ENCODE measurements around the gene NNMT. TPM values are rescaled to one million over a fixed set of nuclear protein-coding genes. Genes with fewer than 3 reads are reported as not detected.
A peak's percentile ranks its signal among the peaks of the same experiment; 100 is the strongest.

NNMT gene
- total RNA-seq, 3 donors from 2014 or later, result 13.1 to 112 (median 65.9) TPM

DNA sequence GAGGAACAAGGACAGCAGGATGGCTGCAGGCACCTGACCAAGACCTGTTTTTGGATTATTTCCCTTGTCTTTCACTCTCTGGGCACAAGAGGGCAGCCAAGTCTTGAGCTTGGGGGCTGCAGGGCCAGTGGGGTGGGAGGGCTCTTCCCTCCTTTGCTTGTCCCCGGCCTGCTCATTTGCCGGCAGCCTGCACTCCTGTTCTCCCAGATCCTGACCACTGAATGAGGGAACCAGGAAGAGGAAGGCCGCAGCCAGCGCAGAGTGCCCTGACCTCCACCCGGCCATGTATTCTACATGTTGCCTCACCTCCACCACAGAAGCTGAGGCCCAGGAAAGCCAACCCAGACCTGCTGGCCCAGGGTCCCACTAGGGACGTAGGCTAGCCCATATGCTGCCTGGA lies 15.5 kb upstream of the NNMT start:
- no peaks in the 10 kb centered on the region for H3K36me3 ChIP-seq (ENCODE audit: low read depth)
- no peaks in the 10 kb centered on the region for H3K9me3 ChIP-seq
- H3K4me1 ChIP-seq (ENCODE audit: low read depth), result no peaks in the 10 kb centered on the region
- DNase-seq, result peak; percentile 46 to 69 (median 58)
- ATAC-seq, result peak; percentile 87
- TF ChIP-seq, protein P1, sequence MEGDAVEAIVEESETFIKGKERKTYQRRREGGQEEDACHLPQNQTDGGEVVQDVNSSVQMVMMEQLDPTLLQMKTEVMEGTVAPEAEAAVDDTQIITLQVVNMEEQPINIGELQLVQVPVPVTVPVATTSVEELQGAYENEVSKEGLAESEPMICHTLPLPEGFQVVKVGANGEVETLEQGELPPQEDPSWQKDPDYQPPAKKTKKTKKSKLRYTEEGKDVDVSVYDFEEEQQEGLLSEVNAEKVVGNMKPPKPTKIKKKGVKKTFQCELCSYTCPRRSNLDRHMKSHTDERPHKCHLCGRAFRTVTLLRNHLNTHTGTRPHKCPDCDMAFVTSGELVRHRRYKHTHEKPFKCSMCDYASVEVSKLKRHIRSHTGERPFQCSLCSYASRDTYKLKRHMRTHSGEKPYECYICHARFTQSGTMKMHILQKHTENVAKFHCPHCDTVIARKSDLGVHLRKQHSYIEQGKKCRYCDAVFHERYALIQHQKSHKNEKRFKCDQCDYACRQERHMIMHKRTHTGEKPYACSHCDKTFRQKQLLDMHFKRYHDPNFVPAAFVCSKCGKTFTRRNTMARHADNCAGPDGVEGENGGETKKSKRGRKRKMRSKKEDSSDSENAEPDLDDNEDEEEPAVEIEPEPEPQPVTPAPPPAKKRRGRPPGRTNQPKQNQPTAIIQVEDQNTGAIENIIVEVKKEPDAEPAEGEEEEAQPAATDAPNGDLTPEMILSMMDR (IDR thresholded peaks at IDR 0.05), result no peak
- no peak overlapping the region for H3K4me3 ChIP-seq
- intact Hi-C loops (cut with DNase I, micrococcal nuclease), result no loop called here

DNA sequence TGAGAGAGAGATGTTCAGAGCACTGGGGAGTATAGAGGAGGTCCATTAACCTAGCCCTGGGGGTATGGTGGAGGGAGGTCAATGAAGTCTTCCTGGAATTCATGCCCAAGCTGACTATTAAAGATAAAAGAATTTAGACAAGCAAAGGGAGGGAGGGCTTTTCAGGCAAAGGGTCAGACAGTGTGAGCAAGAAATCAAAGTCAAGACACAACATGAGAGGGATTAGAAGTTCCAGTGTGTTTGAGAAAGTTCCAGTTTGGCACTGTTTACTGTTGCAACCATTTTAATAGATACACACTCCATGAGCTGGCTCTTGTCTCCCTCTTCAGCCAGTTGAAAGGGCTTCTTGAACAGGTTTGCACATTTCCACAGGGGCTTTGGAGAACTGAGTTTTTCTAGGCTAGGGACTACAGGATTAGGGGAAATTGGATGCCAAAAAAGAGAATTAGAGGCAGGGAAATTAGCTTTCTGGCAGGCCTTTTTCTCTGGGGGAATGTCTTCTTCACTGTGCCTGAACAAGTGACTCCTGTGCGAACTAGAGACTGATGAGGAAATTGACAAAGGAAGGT lies 14.7 kb upstream of the NNMT start:
- TF ChIP-seq, protein P1 (IDR thresholded peaks at IDR 0.05), result no peak
- no peak for DNase-seq
- H3K4me1 ChIP-seq (ENCODE audit: low read depth), result no peaks in the 10 kb centered on the region

DNA sequence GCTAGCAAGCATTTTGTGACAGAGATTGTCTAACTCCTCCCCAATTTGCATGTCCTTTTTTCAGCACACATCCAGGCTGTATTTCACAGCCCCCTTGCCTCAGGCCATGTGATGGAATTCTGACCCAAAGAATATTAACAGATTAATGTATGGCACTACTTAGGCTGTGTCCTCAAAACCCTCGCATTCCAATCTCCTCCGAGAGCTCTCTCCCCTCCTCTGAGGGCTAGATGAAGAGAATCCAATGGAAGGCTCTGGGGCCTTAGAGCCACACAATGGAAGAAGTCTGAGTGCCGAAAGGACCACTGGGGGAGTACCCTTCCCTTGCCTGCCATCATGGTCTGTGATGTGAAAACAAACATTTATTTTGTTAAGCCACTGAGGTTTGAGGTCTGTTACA lies 13.7 kb upstream of the NNMT start:
- Histone ChIP-seq H3K4me3 (no peak overlapping the region), H3K4me1 (ENCODE audit: low read depth) (no peaks in the 10 kb centered on the region), H3K9me3 (no peaks in the 10 kb centered on the region), H3K36me3 (ENCODE audit: low read depth) (no peaks in the 10 kb centered on the region)
- intact Hi-C loops (cut with DNase I, micrococcal nuclease), result no loop called here
- ATAC-seq (no peak), DNase-seq (no peak)
- TF ChIP-seq, protein P1 (IDR thresholded peaks at IDR 0.05), result no peak

More for the DNA sequence above, 14.7 kb upstream of the NNMT start:
- Histone ChIP-seq H3K36me3 (ENCODE audit: low read depth) (no peaks in the 10 kb centered on the region), H3K9me3 (no peaks in the 10 kb centered on the region), H3K4me3 (no peak overlapping the region)
- ATAC-seq, result no peak
- intact Hi-C loops (cut with DNase I, micrococcal nuclease), result no loop called here

DNA sequence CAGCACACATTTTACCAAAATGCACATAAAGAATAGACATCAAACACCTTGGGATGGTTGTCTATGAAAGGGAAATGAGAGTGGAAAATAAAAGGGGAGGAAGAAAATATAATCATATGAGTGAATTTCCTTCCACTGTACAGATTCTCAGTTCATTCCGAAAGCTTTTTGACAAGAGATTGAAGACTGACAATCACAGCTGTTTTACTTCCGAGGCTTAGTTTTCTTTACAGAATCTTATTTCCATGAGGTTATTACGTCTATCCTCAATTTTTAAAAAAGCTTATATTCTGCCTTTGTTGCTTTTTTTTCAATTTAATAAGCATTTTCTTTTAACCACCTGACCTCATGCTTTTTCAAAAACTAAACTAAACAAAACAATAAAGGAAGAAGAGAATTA lies 12.8 kb upstream of the NNMT start:
- intact Hi-C loops (cut with DNase I, micrococcal nuclease), result no loop called here
- H3K36me3 ChIP-seq (ENCODE audit: low read depth), result no peaks in the 10 kb centered on the region
- TF ChIP-seq, protein P1 (IDR thresholded peaks at IDR 0.05), result no peak

DNA sequence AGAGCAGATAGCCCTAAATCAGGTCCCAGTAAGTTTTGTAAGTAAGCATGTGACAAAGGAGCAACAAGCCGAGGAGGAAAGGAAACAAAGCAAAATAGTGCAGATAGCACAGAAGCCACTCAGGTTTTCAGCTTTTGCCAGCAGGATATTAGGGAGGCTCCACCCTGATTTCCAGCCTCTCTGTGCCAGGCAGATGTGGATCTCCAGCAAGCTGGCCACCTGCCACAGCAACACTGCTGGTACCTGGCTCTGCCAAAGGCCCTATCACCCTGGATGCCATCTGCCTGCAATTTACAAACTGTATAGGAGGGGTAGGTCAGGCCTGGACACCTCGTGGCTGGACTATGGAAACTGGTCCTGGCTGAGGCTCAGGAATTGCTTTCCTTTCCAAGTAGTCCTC lies 12.2 kb upstream of the NNMT start:
- no peaks in the 10 kb centered on the region for H3K4me1 ChIP-seq (ENCODE audit: low read depth)
- peak; percentile 45 to 68 (median 50) for DNase-seq
- H3K4me3 ChIP-seq, result no peak overlapping the region
- ATAC-seq, result peak; percentile 65
- intact Hi-C loops (cut with DNase I, micrococcal nuclease), result no loop called here
- no peaks in the 10 kb centered on the region for H3K9me3 ChIP-seq
- no peaks in the 10 kb centered on the region for H3K36me3 ChIP-seq (ENCODE audit: low read depth)
- TF ChIP-seq, protein P1 (IDR thresholded peaks at IDR 0.05), result no peak

More for the DNA sequence above, 12.8 kb upstream of the NNMT start:
- Histone ChIP-seq H3K9me3 (no peaks in the 10 kb centered on the region), H3K4me1 (ENCODE audit: low read depth) (no peaks in the 10 kb centered on the region), H3K4me3 (no peak overlapping the region)
- DNase-seq (no peak), ATAC-seq (no peak)

DNA sequence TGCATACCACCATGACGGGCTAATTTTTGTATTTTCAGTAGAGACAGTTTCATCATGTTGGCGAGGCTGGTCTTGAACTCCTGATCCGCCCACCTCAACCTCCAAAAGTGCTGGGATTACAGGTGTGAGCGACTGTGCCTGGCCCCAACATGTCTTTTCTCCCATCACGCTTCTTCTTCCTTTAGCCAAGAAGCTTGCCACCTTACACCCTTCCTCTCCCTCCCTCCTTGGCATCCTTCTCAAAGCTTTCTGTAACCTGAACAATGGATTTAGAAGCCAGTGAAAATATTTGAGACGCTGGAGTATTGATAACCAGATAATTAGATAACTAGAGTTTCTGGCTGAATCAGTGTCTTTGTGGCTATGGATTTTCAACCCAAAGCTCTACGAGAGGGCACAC lies 11.3 kb upstream of the NNMT start:
- no peaks in the 10 kb centered on the region for H3K9me3 ChIP-seq
- no peak overlapping the region for H3K4me3 ChIP-seq
- TF ChIP-seq, protein P1 (IDR thresholded peaks at IDR 0.05), result no peak
- no peaks in the 10 kb centered on the region for H3K4me1 ChIP-seq (ENCODE audit: low read depth)
- DNase-seq, result no peak
- intact Hi-C loops (cut with DNase I, micrococcal nuclease), result no loop called here
- no peak for ATAC-seq
- H3K36me3 ChIP-seq (ENCODE audit: low read depth), result no peaks in the 10 kb centered on the region

All from mucosa of descending colon (tissue), 3 donors.